Activated T-cell treated with anti-CD3 and anti-CD28 coated beads, Interleukin-2, amount 50 U/mL, for 1 hour (primary cell): ENCODE results near the gene SRCIN1.
A peak's percentile ranks its signal among the peaks of the same experiment; 100 is the strongest.
"Not testable (repeated sequence)": the region's sequence is repeated elsewhere in the genome, so short reads cannot be mapped to it uniquely, and the experiment has no call there.

Experiments
- DNase-seq: peaks from one replicate; pipeline ENCODE4 v3.0.0-alpha.2; 2020

Gene SRCIN1

GRCh38 chr17:38507436-38507835, 98.3 kb downstream of the SRCIN1 start:
- no peak for DNase-seq

DNA sequence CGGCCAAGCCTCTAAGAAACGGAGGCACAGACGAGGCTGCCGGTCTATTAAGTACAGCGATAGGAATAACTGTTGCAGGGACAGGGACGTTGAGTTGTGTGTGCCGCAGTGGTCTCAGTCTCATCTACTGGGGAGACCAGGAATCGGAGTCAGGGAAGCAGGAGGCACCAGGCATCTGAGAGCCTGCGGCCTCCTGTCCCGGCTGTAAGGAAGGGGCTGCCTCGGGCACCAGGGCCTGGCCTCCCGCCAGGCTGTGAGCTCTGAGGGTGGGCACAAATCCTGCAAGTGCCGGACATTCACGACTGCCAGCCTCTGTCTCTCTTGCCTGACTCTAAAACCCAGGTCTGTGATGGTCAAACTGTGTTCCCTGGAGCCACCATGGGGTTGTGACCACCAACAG, 101.5 kb downstream of the SRCIN1 start:
- DNase-seq: no peak

DNA sequence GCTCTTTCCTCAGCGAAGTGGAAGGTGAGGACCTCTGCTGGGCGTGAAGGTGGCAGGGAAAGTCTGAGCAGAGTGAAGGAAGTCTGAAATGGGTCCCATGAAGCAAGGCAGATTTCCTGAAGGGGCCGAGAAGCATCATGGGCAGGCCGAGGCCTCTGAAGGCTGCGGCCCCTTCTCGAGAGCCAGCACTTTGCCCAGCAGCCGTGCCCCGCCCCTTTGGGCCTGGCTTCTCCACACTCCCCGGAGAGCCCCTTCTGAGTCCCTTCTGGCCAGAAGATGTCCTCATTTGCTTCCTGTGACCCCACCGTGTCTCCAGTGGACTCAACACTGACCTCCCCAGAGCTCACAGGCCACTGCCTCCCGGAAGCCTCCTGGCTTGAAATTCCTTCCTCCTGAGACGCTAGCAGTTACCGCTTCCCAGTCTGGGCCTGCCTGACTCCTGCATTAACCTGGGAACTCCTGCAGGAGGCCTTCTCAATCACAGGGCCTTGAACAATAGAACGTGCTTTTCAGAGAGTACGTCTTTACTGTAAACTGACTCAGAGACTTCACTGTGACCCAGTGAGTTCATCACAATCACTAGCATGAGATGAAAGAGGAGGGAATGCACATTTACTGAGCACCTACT, 102.4 kb downstream of the SRCIN1 start:
- not testable (repeated sequence) for DNase-seq

DNA sequence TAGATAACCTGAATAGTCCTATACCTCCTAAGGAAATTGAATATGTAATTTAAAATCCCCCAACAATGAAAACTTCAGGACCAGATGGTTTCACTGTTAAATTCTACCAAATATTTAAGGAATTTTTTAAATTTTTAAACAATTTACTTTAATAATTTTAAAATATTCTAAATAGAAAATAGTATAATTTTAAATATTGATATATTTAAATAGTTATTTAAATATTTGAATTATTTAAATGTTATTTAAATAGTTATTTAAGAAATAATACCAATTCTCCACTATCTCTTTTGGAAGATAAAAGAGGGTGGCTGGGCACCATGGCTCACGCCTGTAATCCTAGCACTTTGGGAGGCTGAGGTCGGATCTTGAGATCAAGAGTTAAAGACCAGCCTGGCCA, 104.0 kb downstream of the SRCIN1 start:
- not testable (repeated sequence) for DNase-seq

- not testable (repeated sequence) for DNase-seq
Measured at GRCh38 chr17:38499230-38499629, 106.5 kb downstream of the SRCIN1 start.

- DNase-seq: no peak
Measured at GRCh38 chr17:38498353-38498752, 107.4 kb downstream of the SRCIN1 start.

- not testable (repeated sequence) for DNase-seq
Measured at GRCh38 chr17:38497656-38498055, 108.1 kb downstream of the SRCIN1 start.

- not testable (repeated sequence) for DNase-seq
Measured at GRCh38 chr17:38494152-38494551, 111.6 kb downstream of the SRCIN1 start.

GRCh38 chr17:38492067-38493040, 113.4 kb downstream of the SRCIN1 start:
- peak; percentile 90 for DNase-seq

DNA sequence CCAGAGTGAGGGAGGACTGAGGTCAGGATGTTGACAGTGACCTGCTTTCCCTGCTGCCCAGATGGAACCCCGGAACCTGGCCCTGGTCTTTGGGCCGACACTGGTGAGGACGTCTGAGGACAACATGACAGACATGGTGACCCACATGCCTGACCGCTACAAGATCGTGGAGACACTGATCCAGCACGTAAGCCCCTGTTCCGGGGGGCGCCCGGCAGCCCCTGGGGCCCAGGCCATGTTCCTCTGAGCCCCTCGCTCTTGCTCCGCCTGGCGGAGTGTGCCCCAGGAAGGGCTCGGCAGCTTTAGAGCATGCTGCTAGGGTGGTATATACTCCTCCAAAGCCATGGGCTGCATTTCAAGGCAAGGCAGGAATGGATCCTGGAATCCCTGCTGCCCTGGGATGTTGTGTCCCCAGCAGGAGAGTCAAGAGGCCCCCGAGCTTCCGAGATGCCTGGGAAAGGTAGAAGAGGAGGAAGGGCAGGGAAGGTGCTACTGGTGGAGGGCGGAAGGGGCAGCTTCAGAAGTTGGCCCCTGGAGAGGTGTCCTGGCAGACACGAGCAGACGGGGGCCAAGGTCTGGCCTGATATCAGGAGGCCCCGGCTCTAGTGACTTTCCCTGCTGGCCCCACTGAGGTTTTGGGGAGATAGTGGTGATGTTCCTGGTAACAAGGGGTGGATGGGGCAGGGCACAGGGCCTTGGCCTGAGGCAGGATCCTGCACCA, 114.2 kb downstream of the SRCIN1 start:
- DNase-seq: not testable (repeated sequence)

DNA sequence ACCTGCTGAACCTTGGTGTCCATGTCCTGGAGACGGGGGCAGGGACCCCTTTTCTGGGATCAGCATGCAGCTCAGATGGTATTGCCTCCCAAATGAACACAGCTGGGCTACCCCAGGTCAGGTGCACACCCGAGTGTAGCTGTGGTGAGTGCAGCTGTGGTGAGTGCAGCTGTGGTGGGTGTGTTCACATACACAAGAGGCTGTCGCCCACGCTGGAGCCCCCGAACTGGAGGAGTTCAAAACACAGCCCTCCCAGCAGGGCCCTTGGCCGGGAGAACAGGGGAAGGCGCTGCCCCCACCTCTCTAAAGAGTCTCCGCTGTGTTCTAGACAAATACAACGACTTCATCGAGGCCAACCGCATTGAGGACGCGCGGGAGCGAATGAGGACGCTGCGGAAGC, 116.0 kb downstream of the SRCIN1 start:
- DNase-seq: not testable (repeated sequence)

DNA sequence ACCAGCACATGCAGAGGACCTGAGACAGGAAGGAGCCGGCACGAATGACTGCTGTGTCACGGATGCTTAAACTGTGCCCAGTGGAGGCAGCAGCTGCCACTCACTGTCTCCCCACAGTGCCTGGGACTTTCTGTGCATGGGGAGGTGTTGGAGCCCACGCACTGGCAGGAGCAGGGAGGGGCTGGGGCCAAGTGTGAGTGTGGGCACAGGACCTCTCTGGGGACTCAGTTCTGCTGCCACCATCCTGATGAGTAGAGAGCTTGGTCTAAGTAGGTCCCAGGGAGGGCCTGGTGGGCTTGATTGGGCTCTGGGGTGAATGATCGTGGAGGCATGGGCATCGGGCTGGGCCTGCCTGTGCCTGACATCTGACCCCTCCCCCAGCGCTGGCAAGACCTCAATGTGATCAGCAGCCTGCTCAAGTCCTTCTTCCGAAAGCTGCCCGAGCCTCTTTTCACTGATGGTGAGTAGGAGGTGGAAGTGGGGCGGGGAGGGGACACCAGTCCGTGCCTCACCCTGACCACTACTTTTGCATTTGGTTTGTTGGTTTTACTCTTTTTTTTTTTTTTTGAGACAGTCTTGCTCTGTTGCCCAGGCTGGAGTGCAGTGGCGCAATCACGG, 120.0 kb downstream of the SRCIN1 start:
- not testable (repeated sequence) for DNase-seq

- no peak for DNase-seq
Measured at GRCh38 chr17:38485146-38485468, 120.6 kb downstream of the SRCIN1 start.

DNA sequence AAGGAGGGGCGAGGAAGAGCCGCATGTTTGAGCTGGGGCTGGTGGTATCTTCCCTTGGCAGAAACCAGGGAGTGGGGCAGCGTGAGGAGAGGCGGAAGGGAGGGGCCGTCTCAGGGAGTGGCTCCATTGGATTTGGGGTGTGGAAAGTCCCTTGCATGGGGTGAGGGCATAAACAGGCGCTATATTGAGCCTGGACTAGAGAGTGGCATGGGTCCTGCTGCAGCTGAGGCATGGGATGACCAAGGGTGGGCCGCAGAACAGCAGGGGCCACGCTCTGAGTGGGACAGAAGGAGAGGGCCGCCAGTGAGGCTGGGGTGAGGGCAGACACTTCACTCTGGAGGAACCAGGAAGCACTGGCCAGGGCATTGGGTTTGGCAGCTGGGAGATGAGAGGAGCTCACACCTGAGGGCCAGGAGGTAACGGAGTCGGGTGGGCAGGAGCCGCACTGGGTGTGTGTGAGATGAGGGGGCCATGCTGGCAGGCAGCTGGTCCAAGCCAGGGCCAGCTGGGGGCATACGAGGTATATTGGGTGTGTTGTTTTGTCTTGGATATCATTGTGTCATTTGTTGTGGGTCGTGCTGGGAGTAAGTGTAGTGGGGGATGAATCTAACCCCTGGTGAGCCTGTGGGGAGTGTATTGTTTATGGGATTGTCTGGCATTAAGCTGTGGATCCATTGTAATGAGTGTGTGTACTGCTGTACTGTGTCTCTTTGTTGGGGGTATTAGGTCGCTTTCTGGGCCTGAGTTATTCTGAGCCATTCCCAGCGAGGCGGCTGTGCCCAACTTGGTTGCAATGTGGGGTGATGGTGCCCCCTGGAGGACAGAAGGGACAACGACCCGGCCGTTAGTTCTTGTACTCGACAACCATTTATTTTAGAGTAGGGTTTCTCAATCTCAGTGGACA, 121.3 kb downstream of the SRCIN1 start:
- peak; percentile 65 for DNase-seq

GRCh38 chr17:38482700-38483043, 123.1 kb downstream of the SRCIN1 start:
- not testable (repeated sequence) for DNase-seq

- DNase-seq: not testable (repeated sequence)
Measured at GRCh38 chr17:38482039-38482699, 123.6 kb downstream of the SRCIN1 start.
